NT2/D1 (cell line): ENCODE measurements around the gene SDHA.
"Not testable (repeated sequence)": the region's sequence is repeated elsewhere in the genome, so short reads cannot be mapped to it uniquely, and the experiment has no call there.

ENCODE experiments used
- DNase-seq: peaks from one replicate; pipeline ENCODE4 v3.0.0-alpha.2; 2011; ENCODE audit warnings: low read depth, low spot score
- H3K27me3 ChIP-seq: 2 replicates; pipeline ENCODE4 v1.6.0; 2011; ENCODE audit warnings: mild to moderate bottlenecking; ENCODE audit not compliant: insufficient read length, insufficient read depth
- H3K36me3 ChIP-seq: 2 replicates; pipeline ENCODE4 v1.6.1; 2011; ENCODE audit warnings: mild to moderate bottlenecking, low read length, mixed read lengths; ENCODE audit not compliant: insufficient read depth, insufficient read length
- H3K4me1 ChIP-seq: 2 replicates; pipeline ENCODE4 v1.5.1; 2011; ENCODE audit not compliant: insufficient read depth, insufficient read length
- H3K4me3 ChIP-seq: 2 replicates; pipeline ENCODE4 v1.5.1; 2011; ENCODE audit warnings: low read depth; ENCODE audit not compliant: insufficient read length
- H3K9ac ChIP-seq: 2 replicates; pipeline ENCODE4 v1.6.0; 2011; ENCODE audit warnings: low read depth; ENCODE audit not compliant: insufficient read length
- H3K9me3 ChIP-seq: 2 replicates; pipeline ENCODE4 v1.5.1; 2011; ENCODE audit warnings: mild to moderate bottlenecking, low read length; ENCODE audit not compliant: insufficient read depth
- SUZ12 ChIP-seq: IDR thresholded peaks from 2 replicates; pipeline ENCODE4 v1.6.1; 2011; ENCODE audit not compliant: insufficient read length, insufficient read depth; ENCODE audit errors: extremely low read depth
- YY1 ChIP-seq: IDR thresholded peaks from 2 replicates; pipeline ENCODE4 v1.6.1; 2011; ENCODE audit not compliant: insufficient read length, insufficient read depth
- ZNF274 ChIP-seq: IDR thresholded peaks from 2 replicates; pipeline ENCODE4 v1.6.1; 2011; ENCODE audit warnings: mild to moderate bottlenecking, low read depth, low read length

The SDHA gene

GRCh38 chr5:228886-229285 lies 10.8 kb downstream of the SDHA start:
- no peak for DNase-seq
- Histone ChIP-seq H3K4me3 (no peak overlapping the region), H3K27me3 (no peaks in the 10 kb centered on the region), H3K9me3 (no peaks in the 10 kb centered on the region), H3K36me3 (peaks cover 82% of the 10 kb centered on the region), H3K4me1 (no peaks in the 10 kb centered on the region), H3K9ac (no peak overlapping the region)
- no peak for TF ChIP-seq SUZ12
- no peak for TF ChIP-seq ZNF274
- TF ChIP-seq YY1: no peak

GRCh38 chr5:230711-231110 lies 12.6 kb downstream of the SDHA start:
- H3K36me3 ChIP-seq: peaks cover 76% of the 10 kb centered on the region
- H3K9ac ChIP-seq: no peak overlapping the region
- no peak overlapping the region for H3K4me3 ChIP-seq
- TF ChIP-seq SUZ12 (no peak), YY1 (no peak), ZNF274 (no peak)
- H3K4me1 ChIP-seq: no peaks in the 10 kb centered on the region
- no peaks in the 10 kb centered on the region for H3K9me3 ChIP-seq
- H3K27me3 ChIP-seq: no peaks in the 10 kb centered on the region
- DNase-seq: no peak

- Histone ChIP-seq H3K4me3 (no peak overlapping the region), H3K9me3 (no peaks in the 10 kb centered on the region), H3K27me3 (no peaks in the 10 kb centered on the region), H3K4me1 (no peaks in the 10 kb centered on the region), H3K9ac (no peak overlapping the region), H3K36me3 (peaks cover 74% of the 10 kb centered on the region)
- TF ChIP-seq SUZ12 (no peak), YY1 (no peak), ZNF274 (no peak)
- DNase-seq: no peak
These were observed 13.5 kb downstream of the SDHA start for GRCh38 chr5:231661-232060.

GRCh38 chr5:233426-233825 lies 15.3 kb downstream of the SDHA start:
- H3K36me3 ChIP-seq: peaks cover 65% of the 10 kb centered on the region
- not testable (repeated sequence) for H3K27me3 ChIP-seq, H3K9me3 ChIP-seq, H3K4me1 ChIP-seq, H3K9ac ChIP-seq, H3K4me3 ChIP-seq, DNase-seq

- H3K27me3 ChIP-seq: no peaks in the 10 kb centered on the region
- no peaks in the 10 kb centered on the region for H3K9me3 ChIP-seq
- no peak for DNase-seq
- no peak overlapping the region for H3K9ac ChIP-seq
- peaks cover 62% of the 10 kb centered on the region for H3K36me3 ChIP-seq
- H3K4me3 ChIP-seq: no peak overlapping the region
- TF ChIP-seq YY1 (no peak), ZNF274 (no peak), SUZ12 (no peak)
- H3K4me1 ChIP-seq: no peaks in the 10 kb centered on the region
These were observed 16.3 kb downstream of the SDHA start for GRCh38 chr5:234450-234849.

- not testable (repeated sequence) for H3K4me1 ChIP-seq, H3K9me3 ChIP-seq, H3K9ac ChIP-seq, DNase-seq, H3K27me3 ChIP-seq, H3K4me3 ChIP-seq
- peaks cover 63% of the 10 kb centered on the region for H3K36me3 ChIP-seq
These were observed 17.4 kb downstream of the SDHA start for GRCh38 chr5:235527-235926.

GRCh38 chr5:237931-238330 lies 19.8 kb downstream of the SDHA start:
- not testable (repeated sequence) for DNase-seq, H3K9ac ChIP-seq, H3K4me3 ChIP-seq, H3K4me1 ChIP-seq, H3K27me3 ChIP-seq
- Histone ChIP-seq H3K36me3 (peaks cover 66% of the 10 kb centered on the region), H3K9me3 (peaks cover 14% of the 10 kb centered on the region; the same call in 1 of the 2 replicates)

- H3K9ac ChIP-seq, DNase-seq, H3K4me3 ChIP-seq, H3K4me1 ChIP-seq, H3K27me3 ChIP-seq: not testable (repeated sequence)
- Histone ChIP-seq H3K9me3 (peaks cover 14% of the 10 kb centered on the region; the same call in 1 of the 2 replicates), H3K36me3 (peaks cover 62% of the 10 kb centered on the region)
These were observed 22.4 kb downstream of the SDHA start for GRCh38 chr5:240550-240949.

- DNase-seq, H3K9ac ChIP-seq, H3K27me3 ChIP-seq, H3K4me3 ChIP-seq, H3K4me1 ChIP-seq: not testable (repeated sequence)
- Histone ChIP-seq H3K9me3 (peaks cover 14% of the 10 kb centered on the region; the same call in 1 of the 2 replicates), H3K36me3 (peaks cover 61% of the 10 kb centered on the region)
These were observed 23.0 kb downstream of the SDHA start for GRCh38 chr5:241045-241669.

- not testable (repeated sequence) for H3K4me3 ChIP-seq, H3K4me1 ChIP-seq, DNase-seq, H3K9ac ChIP-seq, H3K27me3 ChIP-seq
- peaks cover 14% of the 10 kb centered on the region; the same call in 1 of the 2 replicates for H3K9me3 ChIP-seq
- peaks cover 65% of the 10 kb centered on the region for H3K36me3 ChIP-seq
These were observed 25.7 kb downstream of the SDHA start for GRCh38 chr5:243683-244367.

- H3K9ac ChIP-seq, H3K4me1 ChIP-seq, DNase-seq, H3K4me3 ChIP-seq, H3K27me3 ChIP-seq: not testable (repeated sequence)
- Histone ChIP-seq H3K36me3 (peaks cover 64% of the 10 kb centered on the region), H3K9me3 (peaks cover 11% of the 10 kb centered on the region; the same call in 1 of the 2 replicates)
These were observed 27.6 kb downstream of the SDHA start for GRCh38 chr5:245717-246116.
